MM.1S (cell line): Measurements from ENCODE around the gene MAPK12.
"Not testable (repeated sequence)": the region's sequence is repeated elsewhere in the genome, so short reads cannot be mapped to it uniquely, and the experiment has no call there.

Source experiments
- EZH2 ChIP-seq: fragments of 300-600 bp; sonication (generic); optimal IDR thresholded peaks from 2 replicates; pipeline ENCODE3; 2017; ENCODE audit warnings: low read depth, mild to moderate bottlenecking, antibody characterized with exemption, low read length, mixed read lengths
- EZH2phosphoT487 ChIP-seq: fragments of 300-600 bp; sonication (generic); IDR thresholded peaks from 2 replicates; pipeline ENCODE4 v1.6.1; 2018; ENCODE audit warnings: antibody characterized with exemption, low read length
- TF ChIP-seq, protein P1 (sequence below): fragments of 300-600 bp; sonication (generic); IDR thresholded peaks from 2 replicates; pipeline ENCODE4 v1.5.1; 2016; ENCODE audit warnings: antibody characterized with exemption, low read length, mixed read lengths

- TF ChIP-seq EZH2, EZH2phosphoT487: not testable (repeated sequence)
- TF ChIP-seq, protein P1, sequence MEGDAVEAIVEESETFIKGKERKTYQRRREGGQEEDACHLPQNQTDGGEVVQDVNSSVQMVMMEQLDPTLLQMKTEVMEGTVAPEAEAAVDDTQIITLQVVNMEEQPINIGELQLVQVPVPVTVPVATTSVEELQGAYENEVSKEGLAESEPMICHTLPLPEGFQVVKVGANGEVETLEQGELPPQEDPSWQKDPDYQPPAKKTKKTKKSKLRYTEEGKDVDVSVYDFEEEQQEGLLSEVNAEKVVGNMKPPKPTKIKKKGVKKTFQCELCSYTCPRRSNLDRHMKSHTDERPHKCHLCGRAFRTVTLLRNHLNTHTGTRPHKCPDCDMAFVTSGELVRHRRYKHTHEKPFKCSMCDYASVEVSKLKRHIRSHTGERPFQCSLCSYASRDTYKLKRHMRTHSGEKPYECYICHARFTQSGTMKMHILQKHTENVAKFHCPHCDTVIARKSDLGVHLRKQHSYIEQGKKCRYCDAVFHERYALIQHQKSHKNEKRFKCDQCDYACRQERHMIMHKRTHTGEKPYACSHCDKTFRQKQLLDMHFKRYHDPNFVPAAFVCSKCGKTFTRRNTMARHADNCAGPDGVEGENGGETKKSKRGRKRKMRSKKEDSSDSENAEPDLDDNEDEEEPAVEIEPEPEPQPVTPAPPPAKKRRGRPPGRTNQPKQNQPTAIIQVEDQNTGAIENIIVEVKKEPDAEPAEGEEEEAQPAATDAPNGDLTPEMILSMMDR, result not testable (repeated sequence)
Observed at GRCh38 chr22:50273352-50273751, 11.9 kb upstream of the MAPK12 start.
